CD4-positive, alpha-beta T cell (primary cell): ENCODE results near the gene PKD1L1. TPM values are rescaled to one million over a fixed set of nuclear protein-coding genes. Genes with fewer than 3 reads are reported as not detected.
"Not testable (repeated sequence)": the region's sequence is repeated elsewhere in the genome, so short reads cannot be mapped to it uniquely, and the experiment has no call there.

Experiments
- ATAC-seq: fragments of 200-7000 bp; cut with Tn5 transposase; one replicate; pipeline ENCODE4 v1.10.0; 2022; ENCODE audit warnings: mild to moderate bottlenecking; ENCODE audit not compliant: poor library complexity
- CTCF ChIA-PET: fragments of 350-600 bp; sonication (Branson Sonifier 250); formaldehyde crosslinking; loops from one replicate; lab custom pipeline; 2021; ENCODE audit warnings: antibody characterized with exemption, inconsistent platforms; lab: Charles Lee
- POLR2A ChIA-PET: fragments of 350-600 bp; sonication (Branson Sonifier 250); formaldehyde crosslinking; loops from one replicate; lab custom pipeline; 2021; ENCODE audit warnings: antibody characterized with exemption, inconsistent platforms; lab: Charles Lee
- DNase-seq, 14 experiments: peaks; one replicate each; pipeline ENCODE4 v3.0.0-alpha.2; 2013 to 2020; ENCODE audit warnings: mixed read lengths in 2 of 14
- H3K27ac ChIP-seq, 2 donors: one replicate each; pipeline versions ENCODE4 v1.5.1 to v1.7.0; 2013; ENCODE audit warnings: low read length in 2 of 2, low read depth in 1 of 2, mild to moderate bottlenecking in 1 of 2
- H3K27me3 ChIP-seq, 2 experiments: 1 replicate in 1 of 2; 2 replicates in 1 of 2; pipeline versions ENCODE4 v1.6.1 to v1.7.0; 2013; ENCODE audit warnings: low read length in 2 of 2, control low read depth in 1 of 2, mild to moderate bottlenecking in 1 of 2, moderate library complexity in 1 of 2; ENCODE audit not compliant: insufficient read depth in 2 of 2, control insufficient read depth in 1 of 2
- H3K36me3 ChIP-seq: one replicate; pipeline ENCODE4 v1.6.1; 2013; ENCODE audit warnings: low read length, control low read depth; ENCODE audit not compliant: insufficient read depth
- H3K4me1 ChIP-seq: one replicate; pipeline ENCODE4 v1.6.1; 2013; ENCODE audit warnings: low read length, control low read depth; ENCODE audit not compliant: insufficient read depth
- H3K4me3 ChIP-seq: one replicate; pipeline ENCODE4 v1.5.1; 2013; ENCODE audit warnings: mild to moderate bottlenecking, low read length, moderate library complexity
- H3K9me3 ChIP-seq, 2 experiments: 1 replicate in 1 of 2; 2 replicates in 1 of 2; pipeline versions ENCODE4 v1.6.1 to v1.7.0; 2013; ENCODE audit warnings: low read length in 2 of 2, mild to moderate bottlenecking in 2 of 2, control low read depth in 1 of 2, moderate library complexity in 1 of 2; ENCODE audit not compliant: control insufficient read depth in 1 of 2, insufficient read depth in 1 of 2
- H3K27ac Mint-ChIP-seq: one replicate; pipeline ENCODE4 v1.8.0; 2020; ENCODE audit warnings: mixed read lengths
- H3K27me3 Mint-ChIP-seq: one replicate; pipeline ENCODE4 v1.8.0; 2021; ENCODE audit warnings: mixed read lengths
- H3K36me3 Mint-ChIP-seq: one replicate; pipeline ENCODE4 v1.8.0; 2021; ENCODE audit warnings: low read depth, mixed read lengths
- H3K4me1 Mint-ChIP-seq: one replicate; pipeline ENCODE4 v1.8.0; 2021; ENCODE audit warnings: low read depth, mixed read lengths
- H3K4me3 Mint-ChIP-seq: one replicate; pipeline ENCODE4 v1.8.0; 2020; ENCODE audit warnings: mild to moderate bottlenecking, mixed read lengths
- H3K9me3 Mint-ChIP-seq: one replicate; pipeline ENCODE4 v1.8.0; 2020; ENCODE audit warnings: mixed read lengths
- intact Hi-C, 2 experiments: fragments of 100-400 bp; cut with DNase I in 1 of 2; cut with micrococcal nuclease in 1 of 2; formaldehyde crosslinking; loops; one replicate each; pipeline versions ENCODE4 v1.15.1 to v1.9.0; 2023 to 2025; cut with DNase I, micrococcal nuclease
- total RNA-seq, 174 experiments: library from RNA in 2 of 174; stranded (reverse) in 2 of 174; gene quantifications; one replicate each; pipeline ENCODE4 v1.2.3 and lab custom pipeline; 2021 to 2026
- TF ChIP-seq, protein P1 (sequence below): fragments of 200-600 bp; IDR thresholded peaks from one replicate; pipeline ENCODE4 v1.8.0; 2022; ENCODE audit warnings: antibody characterized with exemption, mild to moderate bottlenecking

PKD1L1 gene
- total RNA-seq, 2 experiments from 2014 or later, result 0.20 to 0.25 TPM

DNA sequence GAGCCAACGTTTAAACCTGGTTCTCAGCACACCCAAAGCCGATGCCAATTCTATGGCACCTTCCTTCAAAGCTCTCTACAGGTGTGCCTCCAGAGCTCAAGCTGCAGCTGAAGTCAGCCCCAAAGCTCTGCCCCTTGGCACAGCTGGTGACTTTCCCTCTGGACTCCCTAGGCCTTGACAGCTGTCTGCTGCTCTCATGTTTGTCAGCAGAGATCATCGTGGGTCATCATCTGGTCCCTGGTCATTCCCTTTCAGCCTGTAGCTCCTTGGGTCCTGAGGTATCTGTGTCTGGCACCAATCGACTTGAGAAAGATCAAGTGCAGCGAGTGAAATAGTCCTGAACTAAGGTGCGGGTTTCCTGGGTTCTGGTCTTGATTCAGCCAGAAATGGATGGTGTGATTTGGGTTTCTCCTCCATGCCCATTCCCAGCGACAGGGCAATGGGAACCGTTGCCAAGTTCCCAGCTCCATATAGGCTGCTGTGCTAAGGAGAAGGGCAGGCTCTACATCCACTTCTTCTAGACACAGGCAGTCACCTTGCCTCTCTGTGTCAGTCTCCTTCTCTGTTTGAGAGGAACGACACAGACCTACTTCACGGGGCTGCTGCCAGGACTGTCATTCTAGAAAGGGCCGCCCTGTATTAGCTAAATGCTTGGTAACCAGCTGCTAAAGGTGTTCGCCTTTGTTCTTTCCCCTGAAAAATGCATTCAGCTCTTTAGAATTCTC lies 3.6 kb downstream of the PKD1L1 start:
- POLR2A ChIA-PET, result interaction anchor here (0.7 kb wide), 1 partner anchor 18 kb away, joined by 3 read pairs; no protein-coding TSS in a partner anchor
- Mint-ChIP-seq H3K9me3 (no peaks in the 10 kb centered on the region), H3K27me3 (no peaks in the 10 kb centered on the region), H3K36me3 (no peaks in the 10 kb centered on the region), H3K27ac (no peak overlapping the region), H3K4me3 (no peak overlapping the region), H3K4me1 (no peaks in the 10 kb centered on the region)
- no peak for DNase-seq
- H3K4me3 ChIP-seq, result no peak overlapping the region
- no peaks in the 10 kb centered on the region for H3K36me3 ChIP-seq
- no peak for ATAC-seq
- H3K27me3 ChIP-seq, result no peaks in the 10 kb centered on the region
- no peak overlapping the region for H3K27ac ChIP-seq
- TF ChIP-seq, protein P1, sequence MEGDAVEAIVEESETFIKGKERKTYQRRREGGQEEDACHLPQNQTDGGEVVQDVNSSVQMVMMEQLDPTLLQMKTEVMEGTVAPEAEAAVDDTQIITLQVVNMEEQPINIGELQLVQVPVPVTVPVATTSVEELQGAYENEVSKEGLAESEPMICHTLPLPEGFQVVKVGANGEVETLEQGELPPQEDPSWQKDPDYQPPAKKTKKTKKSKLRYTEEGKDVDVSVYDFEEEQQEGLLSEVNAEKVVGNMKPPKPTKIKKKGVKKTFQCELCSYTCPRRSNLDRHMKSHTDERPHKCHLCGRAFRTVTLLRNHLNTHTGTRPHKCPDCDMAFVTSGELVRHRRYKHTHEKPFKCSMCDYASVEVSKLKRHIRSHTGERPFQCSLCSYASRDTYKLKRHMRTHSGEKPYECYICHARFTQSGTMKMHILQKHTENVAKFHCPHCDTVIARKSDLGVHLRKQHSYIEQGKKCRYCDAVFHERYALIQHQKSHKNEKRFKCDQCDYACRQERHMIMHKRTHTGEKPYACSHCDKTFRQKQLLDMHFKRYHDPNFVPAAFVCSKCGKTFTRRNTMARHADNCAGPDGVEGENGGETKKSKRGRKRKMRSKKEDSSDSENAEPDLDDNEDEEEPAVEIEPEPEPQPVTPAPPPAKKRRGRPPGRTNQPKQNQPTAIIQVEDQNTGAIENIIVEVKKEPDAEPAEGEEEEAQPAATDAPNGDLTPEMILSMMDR, result no peak
- no peaks in the 10 kb centered on the region for H3K9me3 ChIP-seq
- no peaks in the 10 kb centered on the region for H3K4me1 ChIP-seq
- CTCF ChIA-PET, result interaction anchor here (1.0 to 2.3 kb wide), 6 partner anchors 24 to 210 kb away, joined by 4 to 25 read pairs (median 6); no protein-coding TSS in a partner anchor
- intact Hi-C loops, result loop anchor here (1.0 to 10.0 kb wide), 4 partner anchors 166 to 1908 kb away; no protein-coding TSS in a partner anchor

DNA sequence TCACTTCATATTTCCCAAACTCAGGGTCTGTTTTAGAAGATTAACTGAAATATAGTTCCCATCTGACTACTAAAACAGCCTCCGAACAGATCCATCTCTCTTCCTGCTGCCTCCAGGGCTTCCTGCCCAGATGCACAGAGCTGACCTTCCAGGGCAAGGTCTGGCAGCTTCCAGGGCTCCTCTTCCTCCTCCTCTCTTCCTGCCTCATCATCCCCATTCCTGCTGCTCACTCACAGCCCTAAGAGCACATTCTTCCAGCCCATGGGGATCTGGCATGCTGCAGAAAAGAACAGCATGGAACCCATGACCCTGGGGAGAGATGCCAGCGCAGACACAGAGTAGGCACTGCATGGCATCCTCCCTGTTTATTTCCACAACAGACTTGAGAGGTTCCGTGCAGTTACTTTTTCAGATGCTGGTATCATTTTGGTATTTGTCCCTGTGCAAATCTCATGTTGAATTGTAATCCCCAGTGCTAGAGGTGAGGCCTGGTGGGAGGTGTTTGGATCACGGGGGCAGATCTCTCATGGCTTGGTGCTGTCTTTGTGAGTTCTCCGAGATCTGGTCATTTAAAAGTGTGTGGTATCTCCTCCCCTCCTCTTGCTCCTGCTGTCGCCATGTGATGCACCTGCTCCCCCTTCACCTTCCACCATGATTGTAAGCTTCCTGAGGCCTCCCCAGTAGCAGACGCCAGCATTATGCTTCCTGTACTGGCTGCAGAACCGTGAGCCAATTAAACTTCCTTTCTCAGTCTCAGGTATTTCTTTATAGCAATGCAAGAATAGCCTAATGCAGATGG lies 4.4 kb downstream of the PKD1L1 start:
- H3K36me3 ChIP-seq, result no peaks in the 10 kb centered on the region
- TF ChIP-seq, protein P1, result no peak
- POLR2A ChIA-PET, result no interaction called here
- Mint-ChIP-seq H3K4me1 (no peaks in the 10 kb centered on the region), H3K9me3 (no peaks in the 10 kb centered on the region), H3K36me3 (no peaks in the 10 kb centered on the region), H3K27ac (no peak overlapping the region), H3K4me3 (no peak overlapping the region), H3K27me3 (no peaks in the 10 kb centered on the region)
- H3K27ac ChIP-seq, result no peak overlapping the region
- intact Hi-C loops, result loop anchor here (2.0 to 10.0 kb wide), 2 partner anchors 211 to 1221 kb away; no protein-coding TSS in a partner anchor
- no peak for DNase-seq
- no peaks in the 10 kb centered on the region for H3K27me3 ChIP-seq
- H3K9me3 ChIP-seq, result no peaks in the 10 kb centered on the region
- ATAC-seq, result no peak
- no peak overlapping the region for H3K4me3 ChIP-seq
- H3K4me1 ChIP-seq, result no peaks in the 10 kb centered on the region
- CTCF ChIA-PET, result interaction anchor here (2.1 to 2.3 kb wide), 2 partner anchors 166 to 211 kb away, joined by 11 to 25 read pairs; no protein-coding TSS in a partner anchor

DNA sequence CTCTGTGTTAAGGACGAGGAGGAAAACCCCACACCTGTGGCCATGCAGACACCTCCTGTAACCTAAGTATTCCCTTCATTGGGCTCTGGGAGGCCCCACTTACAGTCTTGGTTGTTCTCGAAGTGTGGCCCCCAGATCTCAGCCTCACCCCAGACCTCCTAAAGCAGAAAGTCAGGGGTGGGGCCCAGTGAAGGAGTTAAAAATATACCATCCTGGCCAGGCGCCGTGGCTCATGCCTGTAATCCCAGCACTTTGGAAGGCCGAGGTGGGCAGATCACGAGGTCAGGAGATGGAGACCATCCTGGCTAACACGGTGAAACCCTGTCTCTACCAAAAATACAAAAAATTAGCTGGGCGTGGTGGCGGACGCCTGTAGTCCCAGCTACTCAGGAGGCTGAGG lies 5.6 kb downstream of the PKD1L1 start:
- intact Hi-C loops, result loop anchor here (10.0 kb wide), 1 partner anchor 1222 kb away; no protein-coding TSS in a partner anchor
- H3K36me3 Mint-ChIP-seq, H3K9me3 ChIP-seq, CTCF ChIA-PET, H3K36me3 ChIP-seq, H3K27ac ChIP-seq, ATAC-seq, H3K27me3 ChIP-seq, H3K4me3 Mint-ChIP-seq, DNase-seq, POLR2A ChIA-PET, H3K27ac Mint-ChIP-seq, H3K4me1 Mint-ChIP-seq, H3K4me1 ChIP-seq, H3K4me3 ChIP-seq, H3K9me3 Mint-ChIP-seq, H3K27me3 Mint-ChIP-seq: not testable (repeated sequence)
